ENCODE data around the gene ANKMY1. TPM values are rescaled to one million over a fixed set of nuclear protein-coding genes. Genes with fewer than 3 reads are reported as not detected.

Gene ANKMY1
- total and polyA plus RNA-seq, 7 experiments from 2014 or later: 7.7 to 83.4 (median 34.8) TPM

DNA sequence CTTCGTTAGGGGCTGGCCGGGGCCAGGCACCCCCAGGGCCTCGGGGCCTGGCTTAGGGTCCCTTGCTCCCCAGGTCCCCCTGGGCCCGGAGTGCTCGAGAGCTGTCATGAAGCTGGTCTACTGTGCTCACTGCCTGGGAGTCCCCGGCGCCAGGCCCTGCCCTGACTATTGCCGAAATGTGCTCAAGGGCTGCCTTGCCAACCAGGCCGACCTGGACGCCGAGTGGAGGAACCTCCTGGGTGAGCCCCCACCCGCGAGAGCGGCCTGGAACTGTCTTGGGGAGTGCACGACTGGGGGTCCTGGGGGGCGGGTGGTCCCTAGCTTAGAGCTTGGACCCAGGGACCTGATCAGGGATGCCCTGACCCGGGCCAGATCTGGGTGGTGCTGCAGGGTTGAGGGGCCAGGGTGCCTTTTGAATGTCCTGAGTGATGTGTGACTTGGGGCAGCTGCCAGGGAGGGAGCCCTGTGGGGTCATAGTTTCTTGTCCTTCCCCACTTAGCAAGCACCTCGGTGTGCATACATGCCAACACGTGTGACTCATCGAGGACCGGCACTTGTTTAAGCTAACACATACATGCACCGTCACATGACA lies 94.4 kb downstream of the ANKMY1 start:
- Histone ChIP-seq H3K4me1 (ENCODE audit: control insufficient read depth in 2 of 2, insufficient read depth in 2 of 2, low read length in 2 of 2) (no peaks in the 10 kb centered on the region), H3K27me3 (ENCODE audit: control insufficient read depth in 2 of 2, insufficient read depth in 2 of 2, low read length in 2 of 2) (no peaks in the 10 kb centered on the region), H3K9me3 (ENCODE audit: control insufficient read depth in 2 of 3, low read length in 3 of 3) (no peaks in the 10 kb centered on the region), H3K36me3 (ENCODE audit: control insufficient read depth in 2 of 3, insufficient read depth in 3 of 3, low read length in 3 of 3) (no peaks in the 10 kb centered on the region), H3K4me3 (ENCODE audit: low read length) (no peak overlapping the region), H3K27ac (ENCODE audit: low read depth, low read length) (no peak overlapping the region)
- ChIA-PET CTCF (no interaction called here), POLR2A (no interaction called here)
- ATAC-seq (no peak), DNase-seq (peak in 1 of 9 donors; percentile 15)
- Mint-ChIP-seq H3K36me3 (no peaks in the 10 kb centered on the region), H3K27ac (peak overlapping the region in 1 of 9 donors; percentile 20), H3K4me3 (no peak overlapping the region), H3K9me3 (no peaks in the 10 kb centered on the region), H3K27me3 (no peaks in the 10 kb centered on the region), H3K4me1 (no peaks in the 10 kb centered on the region)
- intact Hi-C loops (cut with micrococcal nuclease): no loop called here

DNA sequence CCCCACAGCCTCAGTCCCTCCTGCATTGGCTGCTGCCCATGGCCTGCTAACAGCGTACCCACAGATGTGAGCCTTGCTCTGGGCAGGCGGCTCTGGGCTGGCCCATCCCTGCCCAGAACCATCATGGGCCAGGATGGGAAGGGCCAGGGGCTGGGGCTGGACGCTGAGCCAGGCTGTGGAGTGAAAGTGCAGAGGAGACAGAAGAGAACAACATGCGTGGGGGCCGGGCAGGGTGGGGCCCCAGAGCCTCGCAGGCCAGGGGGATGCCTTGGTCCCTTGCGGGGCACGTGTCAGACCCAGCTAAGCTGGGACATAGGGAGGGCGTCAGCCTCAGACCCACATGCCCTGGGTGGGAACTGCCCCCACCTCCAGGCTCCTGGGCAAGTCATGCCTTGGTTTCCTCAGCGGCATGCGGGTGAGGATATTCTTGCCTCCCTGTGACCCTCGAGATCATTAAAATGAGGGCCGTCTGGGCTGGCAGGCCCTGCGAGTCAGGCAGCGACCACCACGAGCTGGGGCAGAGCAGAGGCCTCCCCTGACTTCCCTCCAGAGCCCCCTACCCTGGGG lies 95.0 kb downstream of the ANKMY1 start:
- Mint-ChIP-seq H3K36me3 (no peaks in the 10 kb centered on the region), H3K27me3 (no peaks in the 10 kb centered on the region), H3K27ac (no peak overlapping the region), H3K9me3 (no peaks in the 10 kb centered on the region), H3K4me3 (no peak overlapping the region), H3K4me1 (no peaks in the 10 kb centered on the region)
- CTCF ChIA-PET: no interaction called here
- Histone ChIP-seq H3K27me3 (ENCODE audit: control insufficient read depth in 2 of 2, insufficient read depth in 2 of 2, low read length in 2 of 2) (no peaks in the 10 kb centered on the region), H3K4me3 (ENCODE audit: low read length) (no peak overlapping the region), H3K4me1 (ENCODE audit: control insufficient read depth in 2 of 2, insufficient read depth in 2 of 2, low read length in 2 of 2) (no peaks in the 10 kb centered on the region), H3K36me3 (ENCODE audit: control insufficient read depth in 2 of 3, insufficient read depth in 3 of 3, low read length in 3 of 3) (no peaks in the 10 kb centered on the region), H3K27ac (ENCODE audit: low read depth, low read length) (no peak overlapping the region), H3K9me3 (ENCODE audit: control insufficient read depth in 2 of 3, low read length in 3 of 3) (no peaks in the 10 kb centered on the region)
- POLR2A ChIA-PET: no interaction called here
- DNase-seq: peak in 1 of 9 donors; percentile 15
- no peak for ATAC-seq
- intact Hi-C loops (cut with micrococcal nuclease): no loop called here

- no peak overlapping the region for H3K4me3 ChIP-seq (ENCODE audit: low read length)
- CTCF ChIA-PET: no interaction called here
- H3K27ac ChIP-seq (ENCODE audit: low read depth, low read length): no peak overlapping the region
- Mint-ChIP-seq H3K9me3 (no peaks in the 10 kb centered on the region), H3K36me3 (no peaks in the 10 kb centered on the region), H3K27me3 (peaks cover 0 to 1% (median 0%) of the 10 kb centered on the region in 5 donors), H3K27ac (no peak overlapping the region), H3K4me1 (no peaks in the 10 kb centered on the region), H3K4me3 (no peak overlapping the region)
- H3K4me1 ChIP-seq (ENCODE audit: control insufficient read depth in 2 of 2, insufficient read depth in 2 of 2, low read length in 2 of 2): no peaks in the 10 kb centered on the region
- DNase-seq (peak in 2 of 9 donors; percentile 6 to 16), ATAC-seq (no peak)
- no peaks in the 10 kb centered on the region for H3K9me3 ChIP-seq (ENCODE audit: control insufficient read depth in 2 of 3, low read length in 3 of 3)
- POLR2A ChIA-PET: no interaction called here
- H3K27me3 ChIP-seq (ENCODE audit: control insufficient read depth in 2 of 2, insufficient read depth in 2 of 2, low read length in 2 of 2): no peaks in the 10 kb centered on the region
- H3K36me3 ChIP-seq (ENCODE audit: control insufficient read depth in 2 of 3, insufficient read depth in 3 of 3, low read length in 3 of 3): no peaks in the 10 kb centered on the region
- intact Hi-C loops (cut with micrococcal nuclease): no loop called here
Measured at GRCh38 chr2:240462073-240462706, 95.6 kb downstream of the ANKMY1 start.

DNA sequence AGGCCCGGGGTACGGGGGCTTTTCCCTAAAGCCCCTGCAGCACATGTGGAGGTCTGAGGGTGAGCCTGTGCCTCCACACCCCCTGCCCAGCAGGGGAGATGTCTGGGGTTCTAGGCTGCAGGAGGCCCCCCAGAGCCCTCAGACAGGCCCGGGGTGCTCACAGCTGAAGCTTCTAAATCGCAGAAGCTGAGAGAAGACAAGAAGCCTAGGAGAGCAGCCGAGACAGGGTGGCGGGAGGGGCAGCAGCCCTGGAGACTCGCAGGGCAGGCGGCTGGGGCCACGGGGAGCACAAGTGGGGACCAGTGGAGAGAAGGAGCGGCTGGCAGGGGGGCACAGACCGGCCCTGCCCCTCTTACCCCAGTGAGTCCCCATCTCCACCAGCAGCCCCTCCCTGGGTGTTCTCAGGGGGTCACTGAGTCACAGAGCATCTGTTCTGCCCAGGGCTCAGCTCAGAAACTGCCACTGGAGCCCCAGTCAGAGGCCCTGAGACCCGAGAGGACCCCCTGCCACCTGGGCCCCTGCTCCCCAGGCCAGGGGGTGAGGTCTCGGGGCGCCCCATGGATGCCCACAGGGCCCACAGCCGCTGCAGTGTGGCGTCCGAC lies 96.2 kb downstream of the ANKMY1 start:
- Histone ChIP-seq H3K36me3 (ENCODE audit: control insufficient read depth in 2 of 3, insufficient read depth in 3 of 3, low read length in 3 of 3) (no peaks in the 10 kb centered on the region), H3K4me1 (ENCODE audit: control insufficient read depth in 2 of 2, insufficient read depth in 2 of 2, low read length in 2 of 2) (no peaks in the 10 kb centered on the region), H3K27me3 (ENCODE audit: control insufficient read depth in 2 of 2, insufficient read depth in 2 of 2, low read length in 2 of 2) (no peaks in the 10 kb centered on the region), H3K27ac (ENCODE audit: low read depth, low read length) (no peak overlapping the region), H3K4me3 (ENCODE audit: low read length) (no peak overlapping the region), H3K9me3 (ENCODE audit: control insufficient read depth in 2 of 3, low read length in 3 of 3) (no peaks in the 10 kb centered on the region)
- H3K27me3 Mint-ChIP-seq: peaks cover 0 to 7% (median 0%) of the 10 kb centered on the region in 5 donors
- H3K36me3 Mint-ChIP-seq: no peaks in the 10 kb centered on the region
- DNase-seq: peak in 1 of 9 donors; percentile 3
- intact Hi-C loops (cut with micrococcal nuclease): no loop called here
- no peaks in the 10 kb centered on the region for H3K4me1 Mint-ChIP-seq
- ChIA-PET CTCF (no interaction called here), POLR2A (no interaction called here)
- H3K4me3 Mint-ChIP-seq: no peak overlapping the region
- no peak overlapping the region for H3K27ac Mint-ChIP-seq
- H3K9me3 Mint-ChIP-seq: no peaks in the 10 kb centered on the region
- no peak for ATAC-seq

- Histone ChIP-seq H3K4me1 (ENCODE audit: control insufficient read depth in 2 of 2, insufficient read depth in 2 of 2, low read length in 2 of 2) (no peaks in the 10 kb centered on the region), H3K36me3 (ENCODE audit: control insufficient read depth in 2 of 3, insufficient read depth in 3 of 3, low read length in 3 of 3) (no peaks in the 10 kb centered on the region), H3K9me3 (ENCODE audit: control insufficient read depth in 2 of 3, low read length in 3 of 3) (no peaks in the 10 kb centered on the region), H3K27me3 (ENCODE audit: control insufficient read depth in 2 of 2, insufficient read depth in 2 of 2, low read length in 2 of 2) (no peaks in the 10 kb centered on the region), H3K27ac (ENCODE audit: low read depth, low read length) (no peak overlapping the region), H3K4me3 (ENCODE audit: low read length) (no peak overlapping the region)
- Mint-ChIP-seq H3K9me3 (no peaks in the 10 kb centered on the region), H3K27ac (no peak overlapping the region), H3K4me3 (no peak overlapping the region), H3K4me1 (no peaks in the 10 kb centered on the region), H3K27me3 (peaks cover 0 to 10% (median 0%) of the 10 kb centered on the region in 5 donors), H3K36me3 (no peaks in the 10 kb centered on the region)
- ChIA-PET POLR2A (no interaction called here), CTCF (no interaction called here)
- DNase-seq (no peak), ATAC-seq (no peak)
- intact Hi-C loops (cut with micrococcal nuclease): no loop called here
Measured at GRCh38 chr2:240460781-240461431, 96.9 kb downstream of the ANKMY1 start.

DNA sequence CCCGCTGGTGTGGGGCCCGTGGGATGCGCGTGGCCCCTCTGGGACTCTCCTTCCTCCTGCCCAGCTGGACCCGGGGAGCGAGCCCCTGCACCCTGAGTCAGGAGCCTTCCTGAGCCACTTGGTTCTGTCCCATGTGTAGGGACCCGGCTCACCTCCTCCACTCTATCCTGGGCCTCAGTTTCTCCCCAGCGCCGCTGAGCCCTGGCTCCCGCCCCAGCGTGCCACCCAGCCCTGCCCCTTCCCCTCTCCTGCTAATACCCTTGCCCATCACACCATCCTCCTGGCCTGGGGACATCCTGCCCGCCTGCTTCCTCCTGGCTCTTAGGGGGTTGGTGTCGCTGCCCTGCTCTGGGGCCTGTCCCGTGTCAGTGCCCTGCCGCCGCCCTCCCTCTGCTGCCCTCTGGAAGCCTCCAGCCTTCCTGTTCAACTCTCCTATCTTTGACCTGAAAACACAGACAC lies 97.5 kb downstream of the ANKMY1 start:
- no peaks in the 10 kb centered on the region for H3K9me3 ChIP-seq (ENCODE audit: control insufficient read depth in 2 of 3, low read length in 3 of 3)
- CTCF ChIA-PET: no interaction called here
- H3K9me3 Mint-ChIP-seq: no peaks in the 10 kb centered on the region
- no peak overlapping the region for H3K4me3 Mint-ChIP-seq
- no peak overlapping the region for H3K27ac ChIP-seq (ENCODE audit: low read depth, low read length)
- intact Hi-C loops (cut with micrococcal nuclease): no loop called here
- peaks cover 0 to under 1% of the 10 kb centered on the region in 2 donors for H3K27me3 ChIP-seq (ENCODE audit: control insufficient read depth in 2 of 2, insufficient read depth in 2 of 2, low read length in 2 of 2)
- no peaks in the 10 kb centered on the region for H3K36me3 ChIP-seq (ENCODE audit: control insufficient read depth in 2 of 3, insufficient read depth in 3 of 3, low read length in 3 of 3)
- no peaks in the 10 kb centered on the region for H3K4me1 ChIP-seq (ENCODE audit: control insufficient read depth in 2 of 2, insufficient read depth in 2 of 2, low read length in 2 of 2)
- POLR2A ChIA-PET: no interaction called here
- H3K36me3 Mint-ChIP-seq: no peaks in the 10 kb centered on the region
- no peak overlapping the region for H3K27ac Mint-ChIP-seq
- peaks cover 0 to 14% (median 0%) of the 10 kb centered on the region in 5 donors for H3K27me3 Mint-ChIP-seq
- H3K4me1 Mint-ChIP-seq: peaks cover 0 to 3% (median 0%) of the 10 kb centered on the region in 7 donors
- no peak for ATAC-seq
- no peak overlapping the region for H3K4me3 ChIP-seq (ENCODE audit: low read length)
- no peak for DNase-seq

Measured in naive thymus-derived CD4-positive, alpha-beta T cell (primary cell).